Liver (tissue), 9 donors: ENCODE data around the gene SESN1. TPM values are rescaled to one million over a fixed set of nuclear protein-coding genes. Genes with fewer than 3 reads are reported as not detected.

Source experiments
- DNase-seq: peaks from one replicate; pipeline ENCODE4 v3.0.0-alpha.2; 2017; ENCODE audit warnings: low spot score
- H3K27ac ChIP-seq, 2 donors: one replicate each; pipeline ENCODE4 v1.7.0; 2013; ENCODE audit warnings: inconsistent platforms in 2 of 2, low read length in 2 of 2, control low read depth in 1 of 2, low read depth in 1 of 2, mild to moderate bottlenecking in 1 of 2
- H3K27me3 ChIP-seq, 4 donors: one replicate each; pipeline versions ENCODE4 v1.6.1 to v1.7.0; 2013; ENCODE audit warnings: low read length in 3 of 4, inconsistent platforms in 1 of 4, mild to moderate bottlenecking in 1 of 4, moderate library complexity in 1 of 4; ENCODE audit not compliant: control insufficient read depth in 4 of 4, insufficient read depth in 4 of 4
- H3K36me3 ChIP-seq, 4 donors: one replicate each; pipeline versions ENCODE4 v1.6.1 to v1.7.0; 2013; ENCODE audit warnings: low read length in 3 of 4, mild to moderate bottlenecking in 3 of 4, low read depth in 1 of 4, moderate library complexity in 1 of 4; ENCODE audit not compliant: control insufficient read depth in 4 of 4, insufficient read depth in 3 of 4
- H3K4me1 ChIP-seq, 4 donors: one replicate each; pipeline versions ENCODE4 v1.6.1 to v1.7.0; 2013; ENCODE audit warnings: low read length in 3 of 4, mild to moderate bottlenecking in 3 of 4, moderate library complexity in 1 of 4; ENCODE audit not compliant: control insufficient read depth in 4 of 4, insufficient read depth in 4 of 4
- H3K4me3 ChIP-seq, 3 donors: one replicate each; pipeline versions ENCODE4 v1.6.1 to v1.7.0; 2013; ENCODE audit warnings: low read length in 3 of 3, control low read depth in 1 of 3, low read depth in 1 of 3, mild to moderate bottlenecking in 1 of 3
- H3K9ac ChIP-seq, 2 donors: one replicate each; pipeline ENCODE4 v1.7.0; 2013; ENCODE audit warnings: low read length in 2 of 2, mild to moderate bottlenecking in 2 of 2, moderate library complexity in 2 of 2, control low read depth in 1 of 2, low read depth in 1 of 2
- H3K9me3 ChIP-seq, 4 donors: one replicate each; pipeline versions ENCODE4 v1.6.1 to v1.7.0; 2013; ENCODE audit warnings: low read length in 3 of 4; ENCODE audit not compliant: control insufficient read depth in 4 of 4
- ATF3 ChIP-seq: IDR thresholded peaks from 2 replicates; pipeline ENCODE4 v1.6.1; 2016; ENCODE audit warnings: antibody characterized with exemption
- CTCF ChIP-seq: fragments of 150-350 bp; IDR thresholded peaks from 2 replicates; pipeline ENCODE4 v1.5.1; 2017; ENCODE audit warnings: improper control_type of control experiment, low read depth, low read length; ENCODE audit not compliant: missing input control
- EGR1 ChIP-seq, 2 donors: IDR thresholded peaks; 2 replicates each; pipeline ENCODE4 v1.6.1; 2016 to 2018; ENCODE audit warnings: antibody characterized with exemption in 2 of 2, low read depth in 2 of 2
- FOXA1 ChIP-seq: IDR thresholded peaks from 2 replicates; pipeline ENCODE4 v1.6.1; 2016; ENCODE audit warnings: antibody characterized with exemption
- FOXA2 ChIP-seq: IDR thresholded peaks from 2 replicates; pipeline ENCODE4 v1.6.1; 2016; ENCODE audit warnings: antibody characterized with exemption
- GABPA ChIP-seq, 2 donors: IDR thresholded peaks in 1 of 2; conservative IDR thresholded peaks in 1 of 2; 2 replicates each; pipeline ENCODE4 v1.6.1; 2016; ENCODE audit warnings: antibody characterized with exemption in 2 of 2, mild to moderate bottlenecking in 1 of 2, moderate library complexity in 1 of 2
- HNF4A ChIP-seq, 2 donors: conservative IDR thresholded peaks; 2 replicates each; pipeline ENCODE4 v1.6.1; 2016; ENCODE audit warnings: antibody characterized with exemption in 2 of 2, mild to moderate bottlenecking in 2 of 2
- HNF4G ChIP-seq: IDR thresholded peaks from 2 replicates; pipeline ENCODE4 v1.6.1; 2016; ENCODE audit warnings: antibody characterized with exemption
- JUND ChIP-seq, 2 donors: IDR thresholded peaks; 2 replicates each; pipeline ENCODE4 v1.6.1; 2016; ENCODE audit warnings: antibody characterized with exemption in 2 of 2
- MAX ChIP-seq: IDR thresholded peaks from 2 replicates; pipeline ENCODE4 v1.6.1; 2016; ENCODE audit warnings: antibody characterized with exemption
- NR2F2 ChIP-seq: IDR thresholded peaks from 2 replicates; pipeline ENCODE4 v1.6.1; 2016; ENCODE audit warnings: antibody characterized with exemption
- RAD21 ChIP-seq, 2 donors: IDR thresholded peaks; 2 replicates each; pipeline ENCODE4 v1.6.1; 2016; ENCODE audit warnings: antibody characterized with exemption in 2 of 2, mild to moderate bottlenecking in 2 of 2
- RXRA ChIP-seq, 2 donors: IDR thresholded peaks; 2 replicates each; pipeline ENCODE4 v1.6.1; 2017 to 2018; ENCODE audit warnings: antibody characterized with exemption in 2 of 2, mild to moderate bottlenecking in 1 of 2
- SP1 ChIP-seq: IDR thresholded peaks from 2 replicates; pipeline ENCODE4 v1.6.1; 2018; ENCODE audit warnings: antibody characterized with exemption, mild to moderate bottlenecking
- TAF1 ChIP-seq: conservative IDR thresholded peaks from 2 replicates; pipeline ENCODE4 v1.6.1; 2016; ENCODE audit warnings: antibody characterized with exemption, mild to moderate bottlenecking
- YY1 ChIP-seq: IDR thresholded peaks from 2 replicates; pipeline ENCODE4 v1.6.1; 2016; ENCODE audit warnings: antibody characterized with exemption, mild to moderate bottlenecking
- WGBS: extraction: QIAGEN DNeasy Blood & Tissue Kit; methylation state at CpG from one replicate; pipeline ENCODE4 v1.1.7; 2013; 5-methylcytosine and 5-hydroxymethylcytosine counted together
- polyA plus RNA-seq, 2 donors: library from polyadenylated mRNA; stranded (reverse) in 1 of 2; unstranded in 1 of 2; fragments of 200-250 nt in 1 of 2; fragments of >200 nt in 1 of 2; fragmentation: Nextera tagmentation in 1 of 2; extraction: Ambion mirVana in 1 of 2; gene quantifications; one replicate each; pipeline versions ENCODE4 v1.2.1 to v1.2.3, GENCODE V29; 2013 to 2015
- total RNA-seq, 2 donors: library from RNA; depleted of rRNA; stranded (reverse); fragments of >200 nt; gene quantifications; one replicate each; pipeline ENCODE4 v1.2.3, GENCODE V29; 2014
- TF ChIP-seq, protein P1 (sequence below): IDR thresholded peaks from 2 replicates; pipeline ENCODE4 v1.6.1; 2016; ENCODE audit warnings: antibody characterized with exemption
- TF ChIP-seq, protein P2 (sequence below): IDR thresholded peaks from 2 replicates; pipeline ENCODE4 v1.6.1; 2016; ENCODE audit warnings: antibody characterized with exemption, mild to moderate bottlenecking
- donor health status: healthy.
- donor health status: healthy.
- donor health status: healthy.
- donor health status: healthy.
- donor health status: healthy.

The SESN1 gene
- total and polyA plus RNA-seq, 4 donors: 6.2 to 17.0 (median 11.0) TPM

DNA sequence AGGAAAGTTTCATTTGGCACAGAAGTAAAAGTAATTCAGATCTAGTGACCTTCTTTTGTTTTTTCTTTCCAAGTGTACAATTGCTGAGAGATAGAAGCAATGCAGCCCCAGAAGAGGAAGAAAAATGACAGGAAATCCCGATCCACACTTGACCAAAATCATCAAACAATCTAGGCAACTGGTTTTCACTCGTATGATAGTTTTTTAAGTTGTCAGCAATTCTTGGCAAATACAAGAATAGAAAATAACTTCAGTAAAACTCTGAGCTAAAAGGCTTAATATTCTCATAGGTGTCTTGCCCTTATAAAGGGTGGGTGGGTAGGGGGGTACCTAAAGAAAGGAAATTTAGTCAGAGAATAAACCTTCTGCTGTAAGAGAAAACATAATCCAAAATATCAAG, 36.0 kb downstream of the SESN1 start:
- H3K36me3 ChIP-seq: no peaks in the 10 kb centered on the region
- H3K27me3 ChIP-seq: no peaks in the 10 kb centered on the region
- DNase-seq: no peak
- TF ChIP-seq HNF4G: no peak
- no peak for TF ChIP-seq YY1
- no peak for TF ChIP-seq GABPA (IDR thresholded peaks at IDR 0.05 in 1 of 2, conservative IDR thresholded peaks at IDR 0.05 in 1 of 2)
- no peak for TF ChIP-seq SP1
- no peak for TF ChIP-seq RAD21 (IDR thresholded peaks at IDR 0.05)
- no peak for TF ChIP-seq JUND (IDR thresholded peaks at IDR 0.05)
- TF ChIP-seq EGR1 (IDR thresholded peaks at IDR 0.05; ENCODE audit: low read depth in 2 of 2): no peak
- TF ChIP-seq TAF1: no peak
- TF ChIP-seq, protein P1, sequence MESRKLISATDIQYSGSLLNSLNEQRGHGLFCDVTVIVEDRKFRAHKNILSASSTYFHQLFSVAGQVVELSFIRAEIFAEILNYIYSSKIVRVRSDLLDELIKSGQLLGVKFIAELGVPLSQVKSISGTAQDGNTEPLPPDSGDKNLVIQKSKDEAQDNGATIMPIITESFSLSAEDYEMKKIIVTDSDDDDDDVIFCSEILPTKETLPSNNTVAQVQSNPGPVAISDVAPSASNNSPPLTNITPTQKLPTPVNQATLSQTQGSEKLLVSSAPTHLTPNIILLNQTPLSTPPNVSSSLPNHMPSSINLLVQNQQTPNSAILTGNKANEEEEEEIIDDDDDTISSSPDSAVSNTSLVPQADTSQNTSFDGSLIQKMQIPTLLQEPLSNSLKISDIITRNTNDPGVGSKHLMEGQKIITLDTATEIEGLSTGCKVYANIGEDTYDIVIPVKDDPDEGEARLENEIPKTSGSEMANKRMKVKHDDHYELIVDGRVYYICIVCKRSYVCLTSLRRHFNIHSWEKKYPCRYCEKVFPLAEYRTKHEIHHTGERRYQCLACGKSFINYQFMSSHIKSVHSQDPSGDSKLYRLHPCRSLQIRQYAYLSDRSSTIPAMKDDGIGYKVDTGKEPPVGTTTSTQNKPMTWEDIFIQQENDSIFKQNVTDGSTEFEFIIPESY: no peak
- TF ChIP-seq, protein P2, sequence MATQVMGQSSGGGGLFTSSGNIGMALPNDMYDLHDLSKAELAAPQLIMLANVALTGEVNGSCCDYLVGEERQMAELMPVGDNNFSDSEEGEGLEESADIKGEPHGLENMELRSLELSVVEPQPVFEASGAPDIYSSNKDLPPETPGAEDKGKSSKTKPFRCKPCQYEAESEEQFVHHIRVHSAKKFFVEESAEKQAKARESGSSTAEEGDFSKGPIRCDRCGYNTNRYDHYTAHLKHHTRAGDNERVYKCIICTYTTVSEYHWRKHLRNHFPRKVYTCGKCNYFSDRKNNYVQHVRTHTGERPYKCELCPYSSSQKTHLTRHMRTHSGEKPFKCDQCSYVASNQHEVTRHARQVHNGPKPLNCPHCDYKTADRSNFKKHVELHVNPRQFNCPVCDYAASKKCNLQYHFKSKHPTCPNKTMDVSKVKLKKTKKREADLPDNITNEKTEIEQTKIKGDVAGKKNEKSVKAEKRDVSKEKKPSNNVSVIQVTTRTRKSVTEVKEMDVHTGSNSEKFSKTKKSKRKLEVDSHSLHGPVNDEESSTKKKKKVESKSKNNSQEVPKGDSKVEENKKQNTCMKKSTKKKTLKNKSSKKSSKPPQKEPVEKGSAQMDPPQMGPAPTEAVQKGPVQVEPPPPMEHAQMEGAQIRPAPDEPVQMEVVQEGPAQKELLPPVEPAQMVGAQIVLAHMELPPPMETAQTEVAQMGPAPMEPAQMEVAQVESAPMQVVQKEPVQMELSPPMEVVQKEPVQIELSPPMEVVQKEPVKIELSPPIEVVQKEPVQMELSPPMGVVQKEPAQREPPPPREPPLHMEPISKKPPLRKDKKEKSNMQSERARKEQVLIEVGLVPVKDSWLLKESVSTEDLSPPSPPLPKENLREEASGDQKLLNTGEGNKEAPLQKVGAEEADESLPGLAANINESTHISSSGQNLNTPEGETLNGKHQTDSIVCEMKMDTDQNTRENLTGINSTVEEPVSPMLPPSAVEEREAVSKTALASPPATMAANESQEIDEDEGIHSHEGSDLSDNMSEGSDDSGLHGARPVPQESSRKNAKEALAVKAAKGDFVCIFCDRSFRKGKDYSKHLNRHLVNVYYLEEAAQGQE: no peak
- no peak for TF ChIP-seq FOXA1
- TF ChIP-seq RXRA (IDR thresholded peaks at IDR 0.05): no peak
- no peak for TF ChIP-seq HNF4A (conservative IDR thresholded peaks at IDR 0.05)
- TF ChIP-seq CTCF: no peak
- no peak for TF ChIP-seq NR2F2
- TF ChIP-seq ATF3: no peak
- TF ChIP-seq MAX: no peak
- no peak for TF ChIP-seq FOXA2
- H3K4me1 ChIP-seq: peaks cover 4 to 15% (median 8%) of the 10 kb centered on the region in 4 donors
- 62% methylated on average over 2 of the region's 2 CpGs for WGBS
- no peak overlapping the region for H3K9ac ChIP-seq
- no peaks in the 10 kb centered on the region for H3K9me3 ChIP-seq
- no peak overlapping the region for H3K27ac ChIP-seq
- H3K4me3 ChIP-seq: no peak overlapping the region
